Keratinocyte (primary cell): ENCODE results near the gene HIRA. TPM values are rescaled to one million over a fixed set of nuclear protein-coding genes. Genes with fewer than 3 reads are reported as not detected.

ENCODE experiments used
- DNase-seq: peaks from one replicate; pipeline ENCODE4 v3.0.0-alpha.2; 2011; ENCODE audit warnings: low read depth, missing footprints, low spot score
- FAIRE-seq: peaks from 2 replicates; lab custom pipeline; 2011; peaks lifted over from hg19 to GRCh38; lab: Jason Lieb, UNC
- H2AFZ ChIP-seq: 2 replicates; pipeline ENCODE4 v1.6.0; 2012; ENCODE audit warnings: low read length, control low read depth, inconsistent platforms; ENCODE audit not compliant: control insufficient read depth
- H3K27ac ChIP-seq: 2 replicates; pipeline ENCODE4 v1.5.1; 2011; ENCODE audit warnings: low read length; ENCODE audit not compliant: control insufficient read depth, insufficient read depth
- H3K27me3 ChIP-seq: 3 replicates; pipeline ENCODE4 v1.6.0; 2011; ENCODE audit warnings: low read length; ENCODE audit not compliant: control insufficient read depth, insufficient read depth; ENCODE audit errors: extremely low read depth
- H3K36me3 ChIP-seq, 2 experiments: 2 replicates in 1 of 2; 3 replicates in 1 of 2; pipeline ENCODE4 v1.5.1; 2011; ENCODE audit warnings: low read length in 2 of 2, mild to moderate bottlenecking in 1 of 2; ENCODE audit not compliant: control insufficient read depth in 2 of 2, insufficient read depth in 2 of 2; ENCODE audit errors: extremely low read depth in 1 of 2
- H3K4me1 ChIP-seq: 3 replicates; pipeline ENCODE4 v1.5.1; 2011; ENCODE audit warnings: low read length; ENCODE audit not compliant: control insufficient read depth, insufficient read depth; ENCODE audit errors: extremely low read depth
- H3K4me2 ChIP-seq: 3 replicates; pipeline ENCODE4 v1.6.0; 2011; ENCODE audit warnings: low read depth, low read length; ENCODE audit not compliant: control insufficient read depth, insufficient read depth; ENCODE audit errors: extremely low read depth
- H3K4me3 ChIP-seq, 3 experiments: fragments of 200-600 bp in 1 of 3; sonication (generic) in 1 of 3; 2 replicates in 2 of 3; 3 replicates in 1 of 3; pipeline ENCODE4 v1.5.1; 2011 to 2016; ENCODE audit warnings: low read length in 3 of 3, mild to moderate bottlenecking in 3 of 3, control low read depth in 2 of 3, inconsistent platforms in 1 of 3, low read depth in 1 of 3, mixed read lengths in 1 of 3, mixed run types in 1 of 3, moderate library complexity in 1 of 3; ENCODE audit not compliant: control insufficient read depth in 2 of 3, insufficient read depth in 2 of 3; ENCODE audit errors: extremely low read depth in 1 of 3
- H3K79me2 ChIP-seq: 2 replicates; pipeline ENCODE4 v1.6.0; 2012; ENCODE audit warnings: low read length; ENCODE audit not compliant: control insufficient read depth, insufficient read depth
- H3K9ac ChIP-seq: 3 replicates; pipeline ENCODE4 v1.6.0; 2011; ENCODE audit warnings: low read length; ENCODE audit not compliant: control insufficient read depth, insufficient read depth; ENCODE audit errors: extremely low read depth
- H3K9me1 ChIP-seq: 3 replicates; pipeline ENCODE4 v1.6.0; 2011; ENCODE audit warnings: low read length; ENCODE audit not compliant: control insufficient read depth, insufficient read depth; ENCODE audit errors: extremely low read depth
- H3K9me3 ChIP-seq: 2 replicates; pipeline ENCODE4 v1.5.1; 2012; ENCODE audit warnings: low read depth, low read length; ENCODE audit not compliant: control insufficient read depth
- H4K20me1 ChIP-seq: 3 replicates; pipeline ENCODE4 v1.6.0; 2011; ENCODE audit warnings: low read length; ENCODE audit not compliant: control insufficient read depth, insufficient read depth; ENCODE audit errors: extremely low read depth
- EZH2 ChIP-seq: IDR thresholded peaks from one replicate; pipeline ENCODE4 v1.6.1; 2012; ENCODE audit warnings: inconsistent platforms, mild to moderate bottlenecking, low read length, moderate library complexity
- dilution Hi-C: fragments of 300-500 bp; cut with MboI; formaldehyde crosslinking; loops from one replicate; pipeline ENCODE4 v1.7.0; 2020; ENCODE audit warnings: low sequenced_read_pairs; ENCODE audit not compliant: extremely low pct_ligation_motif_present
- polyA plus RNA-seq, 5 experiments: library from polyadenylated mRNA; depleted of rRNA in 3 of 5; stranded (reverse) in 3 of 5; stranded (forward) in 1 of 5; unstranded in 1 of 5; fragments of >200 nt; gene quantifications; 1 replicate in 1 of 5; 2 replicates in 3 of 5; 3 replicates in 1 of 5; pipeline versions ENCODE4 v1.2.1 to v1.2.3, GENCODE V29; 2011 to 2012; ENCODE audit warnings: missing spikeins in 2 of 5, low read depth in 1 of 5, low replicate concordance in 1 of 5
- TF ChIP-seq, protein P1 (sequence below), 3 experiments: IDR thresholded peaks in 1 of 3; conservative IDR thresholded peaks in 1 of 3; optimal IDR thresholded peaks in 1 of 3; 2 replicates in 2 of 3; 3 replicates in 1 of 3; pipeline versions ENCODE3 to v1.5.1; 2011; ENCODE audit warnings: low read length in 3 of 3, mild to moderate bottlenecking in 3 of 3, moderate library complexity in 2 of 3, control low read depth in 1 of 3, inconsistent platforms in 1 of 3; ENCODE audit not compliant: insufficient read depth in 2 of 3; ENCODE audit errors: extremely low read depth in 1 of 3

Gene HIRA
- polyA plus RNA-seq, 1 donor (not counting 4 experiments of a cell fraction or from before 2014, with no cell fraction given): 16.7 TPM

DNA sequence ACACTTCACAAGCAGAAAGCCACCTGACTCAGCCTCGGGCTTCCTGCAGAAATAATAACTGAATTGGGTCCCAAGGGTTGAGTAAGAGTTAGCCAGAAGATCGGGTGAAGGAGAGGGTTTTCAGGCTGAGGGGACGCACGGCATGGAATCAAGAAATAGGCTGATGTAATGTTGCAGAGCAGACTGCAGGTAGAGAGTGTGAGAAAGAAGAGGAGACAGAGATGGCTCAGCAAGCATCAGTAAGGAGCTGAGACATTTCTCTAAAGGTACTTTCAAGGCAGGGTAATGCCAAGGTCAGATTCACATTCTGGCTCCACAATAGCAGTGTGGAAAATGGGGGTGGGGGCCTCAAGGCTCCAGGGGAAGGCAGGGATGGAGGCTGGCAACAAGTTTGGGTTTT is 18.6 kb downstream of the HIRA start:
- H4K20me1 ChIP-seq: peaks cover 5% of the 10 kb centered on the region

DNA sequence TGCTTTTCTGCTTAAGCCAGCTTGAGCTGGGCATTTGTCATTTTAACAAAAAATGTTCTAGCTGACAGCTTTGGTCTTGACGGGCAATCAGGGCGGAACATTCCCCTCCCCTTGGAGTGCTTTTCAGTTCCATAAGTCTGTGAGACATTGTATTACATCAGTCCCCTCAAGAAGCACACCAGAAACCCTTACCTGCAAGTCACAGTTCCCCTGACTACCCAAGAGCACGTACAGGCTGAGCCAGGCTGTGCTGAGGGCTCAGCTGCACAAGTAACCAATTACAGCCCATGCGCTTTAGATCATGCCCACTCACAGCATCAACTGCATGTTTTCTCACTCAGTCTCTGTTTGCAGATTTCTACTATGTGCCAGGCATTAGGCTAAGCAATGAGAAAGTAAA is 19.1 kb downstream of the HIRA start:
- Histone ChIP-seq H3K27me3 (no peaks in the 10 kb centered on the region), H3K4me1 (no peaks in the 10 kb centered on the region)

More for the DNA sequence above, 18.6 kb downstream of the HIRA start:
- Histone ChIP-seq H3K79me2 (peaks cover 65% of the 10 kb centered on the region), H3K4me2 (no peak overlapping the region), H3K9me3 (no peaks in the 10 kb centered on the region), H3K27me3 (no peaks in the 10 kb centered on the region), H3K36me3 (peaks cover 11 to 14% of the 10 kb centered on the region in 2 experiments), H3K27ac (no peak overlapping the region), H2AFZ (no peak overlapping the region), H3K9ac (no peak overlapping the region), H3K4me3 (no peak overlapping the region), H3K4me1 (no peaks in the 10 kb centered on the region), H3K9me1 (peaks cover 3% of the 10 kb centered on the region)
- FAIRE-seq (no peak), DNase-seq (no peak)
- TF ChIP-seq EZH2: no peak
- TF ChIP-seq, protein P1, sequence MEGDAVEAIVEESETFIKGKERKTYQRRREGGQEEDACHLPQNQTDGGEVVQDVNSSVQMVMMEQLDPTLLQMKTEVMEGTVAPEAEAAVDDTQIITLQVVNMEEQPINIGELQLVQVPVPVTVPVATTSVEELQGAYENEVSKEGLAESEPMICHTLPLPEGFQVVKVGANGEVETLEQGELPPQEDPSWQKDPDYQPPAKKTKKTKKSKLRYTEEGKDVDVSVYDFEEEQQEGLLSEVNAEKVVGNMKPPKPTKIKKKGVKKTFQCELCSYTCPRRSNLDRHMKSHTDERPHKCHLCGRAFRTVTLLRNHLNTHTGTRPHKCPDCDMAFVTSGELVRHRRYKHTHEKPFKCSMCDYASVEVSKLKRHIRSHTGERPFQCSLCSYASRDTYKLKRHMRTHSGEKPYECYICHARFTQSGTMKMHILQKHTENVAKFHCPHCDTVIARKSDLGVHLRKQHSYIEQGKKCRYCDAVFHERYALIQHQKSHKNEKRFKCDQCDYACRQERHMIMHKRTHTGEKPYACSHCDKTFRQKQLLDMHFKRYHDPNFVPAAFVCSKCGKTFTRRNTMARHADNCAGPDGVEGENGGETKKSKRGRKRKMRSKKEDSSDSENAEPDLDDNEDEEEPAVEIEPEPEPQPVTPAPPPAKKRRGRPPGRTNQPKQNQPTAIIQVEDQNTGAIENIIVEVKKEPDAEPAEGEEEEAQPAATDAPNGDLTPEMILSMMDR (optimal IDR thresholded peaks at IDR 0.05 in 1 of 3, IDR thresholded peaks at IDR 0.05 in 1 of 3, conservative IDR thresholded peaks at IDR 0.05 in 1 of 3; ENCODE audit: extremely low read depth in 1 of 3, insufficient read depth in 2 of 3, low read length in 3 of 3): no peak
- dilution Hi-C loops: no loop called here

More for the DNA sequence above, 19.1 kb downstream of the HIRA start:
- no peak for FAIRE-seq
- H3K9me3 ChIP-seq: no peaks in the 10 kb centered on the region
- H3K9ac ChIP-seq: no peak overlapping the region
- H3K27ac ChIP-seq: no peak overlapping the region
- no peak for DNase-seq
- H2AFZ ChIP-seq: no peak overlapping the region
- TF ChIP-seq, protein P1 (optimal IDR thresholded peaks at IDR 0.05 in 1 of 3, IDR thresholded peaks at IDR 0.05 in 1 of 3, conservative IDR thresholded peaks at IDR 0.05 in 1 of 3; ENCODE audit: extremely low read depth in 1 of 3, insufficient read depth in 2 of 3, low read length in 3 of 3): no peak
- TF ChIP-seq EZH2: no peak
- H3K9me1 ChIP-seq: peaks cover 3% of the 10 kb centered on the region
- no peak overlapping the region for H3K4me3 ChIP-seq
- peaks cover 5% of the 10 kb centered on the region for H4K20me1 ChIP-seq
- H3K4me2 ChIP-seq: no peak overlapping the region
- peaks cover 61% of the 10 kb centered on the region for H3K79me2 ChIP-seq
- dilution Hi-C loops: no loop called here
- H3K36me3 ChIP-seq: peaks cover 14 to 17% of the 10 kb centered on the region in 2 experiments
